Prostate gland (tissue), 2 donors: ENCODE measurements around the gene TMEM229B. TPM values are rescaled to one million over a fixed set of nuclear protein-coding genes. Genes with fewer than 3 reads are reported as not detected.
"Not testable (repeated sequence)": the region's sequence is repeated elsewhere in the genome, so short reads cannot be mapped to it uniquely, and the experiment has no call there.

ENCODE experiments used
- DNase-seq: peaks from one replicate; pipeline ENCODE4 v3.0.0-alpha.2; 2019; ENCODE audit warnings: low spot score
- H3K27ac ChIP-seq, 2 donors: fragments of 200-600 bp; sonication (generic); 2 replicates each; pipeline ENCODE4 v1.5.1; 2017 to 2019
- H3K27me3 ChIP-seq: fragments of 200-600 bp; sonication (generic); replicated peaks from 2 replicates; pipeline ENCODE4 v1.5.1; 2019; ENCODE audit not compliant: insufficient read depth
- H3K36me3 ChIP-seq, 2 donors: fragments of 200-600 bp; sonication (generic); 1 replicate in 1 of 2; 2 replicates in 1 of 2; pipeline versions ENCODE4 v1.5.1 to v1.8.1; 2017 to 2019
- H3K4me1 ChIP-seq: fragments of 200-600 bp; sonication (generic); replicated peaks from 2 replicates; pipeline ENCODE4 v1.5.1; 2019
- H3K4me3 ChIP-seq, 2 donors: fragments of 200-600 bp; sonication (generic); 2 replicates each; pipeline ENCODE4 v1.5.1; 2017 to 2019
- H3K9me3 ChIP-seq: fragments of 200-600 bp; sonication (generic); 2 replicates; pipeline ENCODE4 v1.5.1; 2017
- POLR2A ChIP-seq: fragments of 450-650 bp; IDR thresholded peaks from one replicate; pipeline ENCODE4 v1.6.1; 2016; ENCODE audit warnings: antibody characterized with exemption, mild to moderate bottlenecking
- POLR2AphosphoS5 ChIP-seq: sonication (generic); formaldehyde crosslinking; IDR thresholded peaks from one replicate; pipeline ENCODE4 v1.6.1; 2017; ENCODE audit warnings: antibody characterized with exemption
- WGBS: methylation state at CpG from one replicate; pipeline ENCODE4 v1.1.5; 2018; 5-methylcytosine and 5-hydroxymethylcytosine counted together
- intact Hi-C: fragments of 100-400 bp; cut with DNase I; formaldehyde crosslinking; loops from one replicate; pipeline ENCODE4 v1.14.2; 2022
- total RNA-seq, 2 donors: library from RNA; depleted of rRNA; stranded (reverse); fragments of >200 nt; gene quantifications; one replicate each; pipeline ENCODE4 v1.1.0, GENCODE V29; 2016
- TF ChIP-seq, protein P1 (sequence below), 4 experiments: fragments of 200-600 bp in 2 of 4; fragments of 450-650 bp in 2 of 4; sonication (generic) in 2 of 4; IDR thresholded peaks; 1 replicate in 3 of 4; 2 replicates in 1 of 4; pipeline ENCODE4 v1.5.1; 2016 to 2019; ENCODE audit warnings: antibody characterized with exemption in 4 of 4, mild to moderate bottlenecking in 2 of 4, moderate library complexity in 2 of 4

Gene TMEM229B
- total RNA-seq, 2 donors from 2014 or later, result 5.7 to 85.4 TPM

DNA sequence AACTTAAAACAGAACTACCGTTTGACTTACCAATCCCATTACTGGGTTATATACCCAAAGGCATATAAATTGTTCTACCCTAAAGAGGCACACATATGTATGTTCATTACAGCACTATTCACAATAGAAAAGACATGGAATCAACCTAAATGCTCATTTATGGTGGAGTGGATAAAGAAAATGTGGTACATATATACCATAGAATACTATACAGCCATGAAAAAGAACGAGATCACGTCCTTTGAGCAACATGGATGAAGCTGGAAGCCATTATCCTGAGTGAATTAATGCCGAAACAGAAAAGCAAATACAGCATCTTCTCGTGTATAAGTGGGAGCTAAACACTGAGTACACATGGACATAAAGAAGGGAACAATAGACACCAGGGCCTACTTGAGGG, 31.8 kb downstream of the TMEM229B start:
- H3K9me3 ChIP-seq, result no peaks in the 10 kb centered on the region
- intact Hi-C loops, result no loop called here
- WGBS, result 82% methylated on average over 5 of the region's 5 CpGs

DNA sequence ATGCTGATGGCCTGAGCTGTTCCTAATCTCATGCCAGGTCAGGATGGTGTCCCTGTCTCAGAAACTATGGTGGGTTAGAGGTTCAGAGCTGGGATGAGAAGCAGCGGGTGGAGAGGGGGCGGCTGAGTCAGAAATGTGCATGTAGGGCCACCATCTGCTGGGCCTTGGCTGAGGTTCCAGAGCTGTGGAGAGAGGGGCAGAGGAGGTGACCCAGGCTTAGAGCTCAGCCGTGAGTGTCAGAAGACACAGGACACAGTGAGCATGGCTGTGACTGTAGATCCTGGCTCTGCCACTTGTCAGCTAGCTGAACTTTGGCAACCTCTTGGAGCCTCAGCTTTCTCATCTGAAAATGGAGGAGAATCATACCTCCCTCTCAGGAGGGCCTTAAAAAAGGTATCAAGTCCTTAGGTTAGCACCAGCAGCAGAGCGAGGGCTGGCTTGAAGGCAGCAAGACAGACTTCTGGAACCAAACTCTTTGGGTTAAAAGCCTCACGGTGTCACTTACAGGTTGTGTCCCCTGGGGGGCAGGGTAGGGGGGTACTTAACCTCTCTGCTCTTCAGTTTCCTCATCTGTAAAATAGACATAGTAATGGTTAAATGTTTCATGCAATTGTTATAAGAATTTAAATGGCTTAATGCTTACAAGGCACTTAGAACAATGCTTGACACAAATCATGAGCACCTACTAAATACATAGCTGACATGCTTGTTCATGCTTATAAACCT, 34.8 kb downstream of the TMEM229B start:
- peaks cover 5% of the 10 kb centered on the region for H3K4me1 ChIP-seq
- H3K9me3 ChIP-seq, result no peaks in the 10 kb centered on the region
- no peak overlapping the region for H3K4me3 ChIP-seq
- WGBS, result 92% methylated on average over 5 of the region's 5 CpGs
- TF ChIP-seq, protein P1, sequence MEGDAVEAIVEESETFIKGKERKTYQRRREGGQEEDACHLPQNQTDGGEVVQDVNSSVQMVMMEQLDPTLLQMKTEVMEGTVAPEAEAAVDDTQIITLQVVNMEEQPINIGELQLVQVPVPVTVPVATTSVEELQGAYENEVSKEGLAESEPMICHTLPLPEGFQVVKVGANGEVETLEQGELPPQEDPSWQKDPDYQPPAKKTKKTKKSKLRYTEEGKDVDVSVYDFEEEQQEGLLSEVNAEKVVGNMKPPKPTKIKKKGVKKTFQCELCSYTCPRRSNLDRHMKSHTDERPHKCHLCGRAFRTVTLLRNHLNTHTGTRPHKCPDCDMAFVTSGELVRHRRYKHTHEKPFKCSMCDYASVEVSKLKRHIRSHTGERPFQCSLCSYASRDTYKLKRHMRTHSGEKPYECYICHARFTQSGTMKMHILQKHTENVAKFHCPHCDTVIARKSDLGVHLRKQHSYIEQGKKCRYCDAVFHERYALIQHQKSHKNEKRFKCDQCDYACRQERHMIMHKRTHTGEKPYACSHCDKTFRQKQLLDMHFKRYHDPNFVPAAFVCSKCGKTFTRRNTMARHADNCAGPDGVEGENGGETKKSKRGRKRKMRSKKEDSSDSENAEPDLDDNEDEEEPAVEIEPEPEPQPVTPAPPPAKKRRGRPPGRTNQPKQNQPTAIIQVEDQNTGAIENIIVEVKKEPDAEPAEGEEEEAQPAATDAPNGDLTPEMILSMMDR (IDR thresholded peaks at IDR 0.05), result no peak
- TF ChIP-seq POLR2A, result no peak
- TF ChIP-seq POLR2AphosphoS5, result no peak
- H3K27ac ChIP-seq, result no peak overlapping the region
- intact Hi-C loops, result no loop called here
- no peaks in the 10 kb centered on the region for H3K36me3 ChIP-seq
- no peaks in the 10 kb centered on the region for H3K27me3 ChIP-seq
- no peak for DNase-seq

More for the DNA sequence above, 31.8 kb downstream of the TMEM229B start:
- H3K27ac ChIP-seq, result no peak overlapping the region
- DNase-seq, result no peak
- H3K4me3 ChIP-seq, result no peak overlapping the region
- TF ChIP-seq POLR2A (no peak), POLR2AphosphoS5 (no peak)
- TF ChIP-seq, protein P1 (IDR thresholded peaks at IDR 0.05), result no peak
- H3K36me3 ChIP-seq, result no peaks in the 10 kb centered on the region
- peaks cover 5% of the 10 kb centered on the region for H3K4me1 ChIP-seq
- no peaks in the 10 kb centered on the region for H3K27me3 ChIP-seq

DNA sequence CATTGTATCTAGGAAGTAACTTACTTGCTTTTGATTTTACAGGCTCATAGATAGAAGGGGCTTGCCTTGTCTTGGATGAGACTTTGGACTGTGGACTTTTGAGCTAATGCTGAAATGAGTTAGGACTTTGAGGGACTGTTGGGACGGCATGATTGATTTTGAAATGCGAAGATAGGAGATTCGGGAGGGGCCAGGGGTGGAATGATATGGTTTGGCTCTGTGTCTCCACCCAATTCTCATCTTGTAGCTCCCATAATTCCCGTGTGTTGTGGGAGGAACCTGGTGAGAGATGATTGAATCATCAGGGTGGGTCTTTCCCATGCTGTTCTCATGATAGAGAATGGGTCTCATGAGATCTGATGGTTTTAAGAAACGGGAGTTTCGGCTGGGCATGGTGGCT, 36.9 kb downstream of the TMEM229B start:
- intact Hi-C loops, result not testable (repeated sequence)

DNA sequence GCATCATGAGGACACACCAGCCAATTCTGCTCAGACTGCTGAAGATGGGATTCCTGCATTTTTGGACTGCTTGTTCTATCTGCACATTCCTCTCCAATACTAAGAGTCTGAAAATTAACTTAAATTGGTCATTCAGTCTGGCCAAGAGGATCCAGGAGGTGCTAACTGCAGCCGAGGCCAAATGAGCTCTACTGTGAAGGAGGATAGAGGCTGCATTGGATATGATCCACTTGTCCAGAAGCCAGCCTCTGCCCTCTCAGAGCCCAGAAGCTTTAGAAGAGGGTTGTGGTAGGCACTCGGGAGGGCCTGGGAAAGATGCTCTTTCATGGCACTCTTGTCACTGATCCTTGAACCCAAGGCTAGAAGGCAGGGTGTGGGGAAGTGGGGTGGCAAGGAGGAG, 39.4 kb downstream of the TMEM229B start:
- Histone ChIP-seq H3K36me3 (no peaks in the 10 kb centered on the region), H3K27ac (no peak overlapping the region), H3K27me3 (no peaks in the 10 kb centered on the region), H3K4me3 (no peak overlapping the region), H3K4me1 (no peaks in the 10 kb centered on the region), H3K9me3 (no peaks in the 10 kb centered on the region)
- TF ChIP-seq, protein P1 (IDR thresholded peaks at IDR 0.05), result no peak
- 85% methylated on average over 2 of the region's 2 CpGs for WGBS
- intact Hi-C loops, result no loop called here
- DNase-seq, result no peak

More for the DNA sequence above, 36.9 kb downstream of the TMEM229B start:
- DNase-seq, H3K27ac ChIP-seq, H3K4me1 ChIP-seq, H3K36me3 ChIP-seq, H3K4me3 ChIP-seq, H3K27me3 ChIP-seq, H3K9me3 ChIP-seq: not testable (repeated sequence)
- WGBS, result 93% methylated on average over 6 of the region's 6 CpGs

DNA sequence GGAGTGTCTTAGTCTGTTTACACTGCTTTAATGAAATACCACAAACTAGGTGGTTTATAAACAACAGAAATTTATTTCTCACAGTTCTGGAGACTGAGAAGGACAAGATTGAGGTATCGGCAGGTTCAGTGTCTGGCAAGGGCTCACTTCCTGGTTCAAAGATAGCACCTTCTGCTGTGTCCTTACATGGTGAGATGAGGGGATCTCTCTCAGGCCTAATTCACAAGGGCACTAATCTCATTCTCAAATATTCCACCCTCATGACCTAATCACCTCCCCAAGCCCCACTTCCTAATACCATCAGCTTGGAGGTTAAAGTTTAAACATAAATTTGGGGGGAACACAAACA, 41.5 kb downstream of the TMEM229B start:
- H3K36me3 ChIP-seq, result no peaks in the 10 kb centered on the region
- no peaks in the 10 kb centered on the region for H3K4me1 ChIP-seq
- DNase-seq, result no peak
- H3K27ac ChIP-seq, result peak overlapping the region in 1 of 2 donors; percentile 38
- TF ChIP-seq POLR2A (no peak), POLR2AphosphoS5 (no peak)
- TF ChIP-seq, protein P1 (IDR thresholded peaks at IDR 0.05), result no peak
- no peak overlapping the region for H3K4me3 ChIP-seq
- H3K27me3 ChIP-seq, result no peaks in the 10 kb centered on the region
- no peaks in the 10 kb centered on the region for H3K9me3 ChIP-seq
- WGBS, result 50% methylated on average over 1 of the region's 1 CpG
- intact Hi-C loops, result no loop called here
